ENCODE measurements around the gene APOL5. TPM values are rescaled to one million over a fixed set of nuclear protein-coding genes. Genes with fewer than 3 reads are reported as not detected.

Gene APOL5
- polyA plus RNA-seq, 1 donor (not counting 4 experiments of a cell fraction or from before 2014, with no cell fraction given): not detected

DNA sequence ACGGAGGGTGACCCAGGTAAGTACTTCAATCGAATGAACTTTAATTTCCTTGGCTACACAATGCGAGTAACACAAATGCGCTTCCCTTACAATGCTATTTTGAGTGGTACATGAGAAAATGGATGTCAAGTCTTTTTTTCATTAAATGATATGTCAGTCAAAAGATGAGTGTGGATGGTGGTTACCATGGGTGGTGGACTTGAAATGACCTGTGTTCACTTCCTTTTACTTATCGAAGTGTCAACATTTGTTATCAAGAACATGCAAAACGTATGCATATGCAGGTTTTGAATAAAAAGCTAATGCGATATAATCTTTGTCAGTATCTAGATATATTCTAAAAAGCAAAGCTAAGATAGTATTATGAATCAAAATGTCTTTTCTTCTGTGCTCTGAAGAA, 8.8 kb upstream of the APOL5 start:
- no peaks in the 10 kb centered on the region for H3K9me3 ChIP-seq (ENCODE audit: control insufficient read depth, low read depth, low read length)
- H3K79me2 ChIP-seq (ENCODE audit: control insufficient read depth, insufficient read depth, low read length): no peaks in the 10 kb centered on the region
- DNase-seq (ENCODE audit: low read depth, low spot score): no peak
- no peaks in the 10 kb centered on the region for H4K20me1 ChIP-seq (ENCODE audit: control insufficient read depth, extremely low read depth, insufficient read depth, low read length)
- no peaks in the 10 kb centered on the region for H3K9me1 ChIP-seq (ENCODE audit: control insufficient read depth, extremely low read depth, insufficient read depth, low read length)
- no peak for FAIRE-seq
- no peak for TF ChIP-seq EZH2 (IDR thresholded peaks at IDR 0.05; ENCODE audit: low read length)
- TF ChIP-seq, protein P1, sequence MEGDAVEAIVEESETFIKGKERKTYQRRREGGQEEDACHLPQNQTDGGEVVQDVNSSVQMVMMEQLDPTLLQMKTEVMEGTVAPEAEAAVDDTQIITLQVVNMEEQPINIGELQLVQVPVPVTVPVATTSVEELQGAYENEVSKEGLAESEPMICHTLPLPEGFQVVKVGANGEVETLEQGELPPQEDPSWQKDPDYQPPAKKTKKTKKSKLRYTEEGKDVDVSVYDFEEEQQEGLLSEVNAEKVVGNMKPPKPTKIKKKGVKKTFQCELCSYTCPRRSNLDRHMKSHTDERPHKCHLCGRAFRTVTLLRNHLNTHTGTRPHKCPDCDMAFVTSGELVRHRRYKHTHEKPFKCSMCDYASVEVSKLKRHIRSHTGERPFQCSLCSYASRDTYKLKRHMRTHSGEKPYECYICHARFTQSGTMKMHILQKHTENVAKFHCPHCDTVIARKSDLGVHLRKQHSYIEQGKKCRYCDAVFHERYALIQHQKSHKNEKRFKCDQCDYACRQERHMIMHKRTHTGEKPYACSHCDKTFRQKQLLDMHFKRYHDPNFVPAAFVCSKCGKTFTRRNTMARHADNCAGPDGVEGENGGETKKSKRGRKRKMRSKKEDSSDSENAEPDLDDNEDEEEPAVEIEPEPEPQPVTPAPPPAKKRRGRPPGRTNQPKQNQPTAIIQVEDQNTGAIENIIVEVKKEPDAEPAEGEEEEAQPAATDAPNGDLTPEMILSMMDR (optimal IDR thresholded peaks at IDR 0.05 in 1 of 3, IDR thresholded peaks at IDR 0.05 in 1 of 3, conservative IDR thresholded peaks at IDR 0.05 in 1 of 3; ENCODE audit: extremely low read depth in 1 of 3, insufficient read depth in 2 of 3, low read length in 3 of 3): no peak
- no peaks in the 10 kb centered on the region for H3K27me3 ChIP-seq (ENCODE audit: control insufficient read depth, extremely low read depth, insufficient read depth, low read length)
- H3K4me2 ChIP-seq (ENCODE audit: control insufficient read depth, extremely low read depth, insufficient read depth, low read depth, low read length): no peak overlapping the region
- no peaks in the 10 kb centered on the region for H3K36me3 ChIP-seq (ENCODE audit: control insufficient read depth in 2 of 2, extremely low read depth in 1 of 2, insufficient read depth in 2 of 2, low read length in 2 of 2)
- no peak overlapping the region for H3K27ac ChIP-seq (ENCODE audit: control insufficient read depth, insufficient read depth, low read length)
- dilution Hi-C loops (cut with MboI; ENCODE audit: extremely low pct_ligation_motif_present, low sequenced_read_pairs): no loop called here
- no peak overlapping the region for H3K9ac ChIP-seq (ENCODE audit: control insufficient read depth, extremely low read depth, insufficient read depth, low read length)
- H3K4me3 ChIP-seq (ENCODE audit: control insufficient read depth in 2 of 3, extremely low read depth in 1 of 3, insufficient read depth in 2 of 3, low read depth in 1 of 3, low read length in 3 of 3): no peak overlapping the region
- H2AFZ ChIP-seq (ENCODE audit: control insufficient read depth, low read length): no peak overlapping the region
- H3K4me1 ChIP-seq (ENCODE audit: control insufficient read depth, extremely low read depth, insufficient read depth, low read length): no peaks in the 10 kb centered on the region

DNA sequence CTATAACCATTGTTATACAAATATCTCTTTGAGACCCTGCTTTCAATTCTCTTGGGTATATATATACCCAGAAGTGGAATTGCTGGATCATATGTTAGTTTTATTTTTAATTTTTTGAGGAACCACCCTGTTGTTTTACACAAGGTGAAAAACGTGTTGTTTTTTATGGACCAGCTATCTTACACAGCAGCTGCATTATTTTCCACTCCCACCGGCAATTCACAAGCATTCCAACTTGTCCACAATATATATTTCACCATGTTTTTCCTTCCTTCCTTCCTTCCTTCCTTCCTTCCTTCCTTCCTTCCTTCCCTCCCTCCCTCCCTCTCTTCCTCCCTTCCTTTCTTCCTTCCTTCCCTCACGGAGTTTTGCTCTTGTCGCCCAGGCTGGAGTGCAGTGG, 6.3 kb upstream of the APOL5 start:
- Histone ChIP-seq H2AFZ (ENCODE audit: control insufficient read depth, low read length) (no peak overlapping the region), H3K9me3 (ENCODE audit: control insufficient read depth, low read depth, low read length) (no peaks in the 10 kb centered on the region), H3K36me3 (ENCODE audit: control insufficient read depth in 2 of 2, extremely low read depth in 1 of 2, insufficient read depth in 2 of 2, low read length in 2 of 2) (no peaks in the 10 kb centered on the region), H3K9ac (ENCODE audit: control insufficient read depth, extremely low read depth, insufficient read depth, low read length) (no peak overlapping the region), H3K27me3 (ENCODE audit: control insufficient read depth, extremely low read depth, insufficient read depth, low read length) (no peaks in the 10 kb centered on the region), H4K20me1 (ENCODE audit: control insufficient read depth, extremely low read depth, insufficient read depth, low read length) (no peaks in the 10 kb centered on the region), H3K9me1 (ENCODE audit: control insufficient read depth, extremely low read depth, insufficient read depth, low read length) (no peaks in the 10 kb centered on the region), H3K4me2 (ENCODE audit: control insufficient read depth, extremely low read depth, insufficient read depth, low read depth, low read length) (no peak overlapping the region), H3K79me2 (ENCODE audit: control insufficient read depth, insufficient read depth, low read length) (no peaks in the 10 kb centered on the region), H3K27ac (ENCODE audit: control insufficient read depth, insufficient read depth, low read length) (no peak overlapping the region), H3K4me1 (ENCODE audit: control insufficient read depth, extremely low read depth, insufficient read depth, low read length) (no peaks in the 10 kb centered on the region), H3K4me3 (ENCODE audit: control insufficient read depth in 2 of 3, extremely low read depth in 1 of 3, insufficient read depth in 2 of 3, low read depth in 1 of 3, low read length in 3 of 3) (no peak overlapping the region)
- no peak for TF ChIP-seq EZH2 (IDR thresholded peaks at IDR 0.05; ENCODE audit: low read length)
- TF ChIP-seq, protein P1 (optimal IDR thresholded peaks at IDR 0.05 in 1 of 3, IDR thresholded peaks at IDR 0.05 in 1 of 3, conservative IDR thresholded peaks at IDR 0.05 in 1 of 3; ENCODE audit: extremely low read depth in 1 of 3, insufficient read depth in 2 of 3, low read length in 3 of 3): no peak
- dilution Hi-C loops (cut with MboI; ENCODE audit: extremely low pct_ligation_motif_present, low sequenced_read_pairs): no loop called here
- DNase-seq (ENCODE audit: low read depth, low spot score) (no peak), FAIRE-seq (no peak)

Data from keratinocyte (primary cell).